OCI-LY7 (cell line): ENCODE measurements around the gene CYP19A1. TPM values are rescaled to one million over a fixed set of nuclear protein-coding genes. Genes with fewer than 3 reads are reported as not detected.

ENCODE experiments used
- BruUV-seq: library from RNA; stranded (reverse); fragments of 400-500 nt; replicated peaks from 2 replicates; lab custom pipeline; 2021; lab: Mats Ljungman, UMichigan
- CTCF ChIA-PET: fragments of 300-600 bp; sonication (Branson Sonifier 250); formaldehyde crosslinking; loops from one replicate; lab custom pipeline; 2022; ENCODE audit warnings: antibody characterized with exemption; ENCODE audit not compliant: unreplicated experiment; lab: Charles Lee
- POLR2A ChIA-PET: fragments of 300-600 bp; sonication (Branson Sonifier 250); formaldehyde crosslinking; loops from one replicate; lab custom pipeline; 2022; ENCODE audit warnings: antibody characterized with exemption; lab: Charles Lee
- DNase-seq: peaks from one replicate; pipeline ENCODE4 v3.0.0-alpha.2; 2015; ENCODE audit warnings: low spot score
- H2AFZ ChIP-seq: fragments of 200-600 bp; sonication (generic), shearing (Covaris generic); 2 replicates; pipeline ENCODE4 v1.6.1; 2014; ENCODE audit warnings: mild to moderate bottlenecking, antibody characterized with exemption, low read length, moderate library complexity
- H3K27ac ChIP-seq: fragments of 200-600 bp; sonication (generic); 2 replicates; pipeline ENCODE4 v1.5.1; 2014; ENCODE audit warnings: mixed run types, low read depth, mild to moderate bottlenecking, moderate library complexity, low read length, inconsistent platforms; ENCODE audit not compliant: poor library complexity, severe bottlenecking
- H3K36me3 ChIP-seq: fragments of 200-600 bp; sonication (generic); 2 replicates; pipeline ENCODE4 v1.6.1; 2014; ENCODE audit warnings: mild to moderate bottlenecking, antibody characterized with exemption, low read length, moderate library complexity, mixed read lengths; ENCODE audit not compliant: insufficient read depth
- H3K4me1 ChIP-seq: fragments of 200-600 bp; sonication (generic); 2 replicates; pipeline ENCODE4 v1.5.1; 2014; ENCODE audit warnings: mild to moderate bottlenecking, low read length; ENCODE audit not compliant: insufficient read depth, poor library complexity, severe bottlenecking
- H3K4me2 ChIP-seq: fragments of 200-600 bp; sonication (generic); 2 replicates; pipeline ENCODE4 v1.6.1; 2014; ENCODE audit warnings: mild to moderate bottlenecking, low read length
- H3K4me3 ChIP-seq: fragments of 200-600 bp; sonication (generic); 2 replicates; pipeline ENCODE4 v1.5.1; 2014; ENCODE audit warnings: mild to moderate bottlenecking, low read depth, low read length; ENCODE audit not compliant: poor library complexity, severe bottlenecking
- H3K79me2 ChIP-seq: fragments of 200-600 bp; sonication (generic); 2 replicates; pipeline ENCODE4 v1.6.1; 2016; ENCODE audit warnings: low read depth, mild to moderate bottlenecking, low read length, moderate library complexity, mixed read lengths; ENCODE audit not compliant: insufficient read depth
- H3K9me2 ChIP-seq: fragments of 200-600 bp; sonication (generic); 2 replicates; pipeline ENCODE4 v1.6.1; 2016; ENCODE audit warnings: mild to moderate bottlenecking, low read length, mixed read lengths; ENCODE audit not compliant: insufficient read depth
- H3K9me3 ChIP-seq: fragments of 200-600 bp; sonication (generic); 2 replicates; pipeline ENCODE4 v1.6.1; 2014; ENCODE audit warnings: mild to moderate bottlenecking, mixed run types, low read length, mixed read lengths
- H4K20me1 ChIP-seq: fragments of 200-600 bp; sonication (generic); 2 replicates; pipeline ENCODE4 v1.6.1; 2014; ENCODE audit warnings: mild to moderate bottlenecking, antibody characterized with exemption, low read length, moderate library complexity, mixed read lengths; ENCODE audit not compliant: insufficient read depth
- CTCF ChIP-seq: fragments of 200-600 bp; sonication (generic); conservative IDR thresholded peaks from 2 replicates; pipeline ENCODE4 v1.5.1; 2014; ENCODE audit warnings: mild to moderate bottlenecking, antibody characterized with exemption, low read length, moderate library complexity, mixed read lengths
- EZH2phosphoT487 ChIP-seq: fragments of 200-600 bp; sonication (generic); IDR thresholded peaks from 2 replicates; pipeline ENCODE4 v1.6.1; 2018; ENCODE audit warnings: low read depth, borderline replicate concordance, mild to moderate bottlenecking, mixed run types, antibody characterized with exemption, low read length, moderate library complexity, mixed read lengths
- intact Hi-C: fragments of 100-400 bp; cut with micrococcal nuclease; formaldehyde crosslinking; loops from one replicate; pipeline ENCODE4 v1.10.0; 2022; ENCODE audit not compliant: unreplicated experiment
- total RNA-seq, 2 experiments: library from RNA; depleted of rRNA in 1 of 2; stranded (reverse); fragments of >200 nt in 1 of 2; shearing (Covaris generic) in 1 of 2; gene quantifications; 2 replicates each; pipeline ENCODE4 v1.2.3, GENCODE V29; 2014 to 2022

CYP19A1 gene
- total RNA-seq, 2 experiments from 2014 or later = 0.13 TPM; not detected in 1

- TF ChIP-seq EZH2phosphoT487 (no peak), CTCF (no peak)
Observed at GRCh38 chr15:51201581-51201980, 136.8 kb downstream of the CYP19A1 start.

GRCh38 chr15:51200792-51201191 is 137.6 kb downstream of the CYP19A1 start:
- CTCF ChIA-PET = no interaction called here
- no peak for DNase-seq
- POLR2A ChIA-PET = no interaction called here

More at GRCh38 chr15:51201581-51201980, 136.8 kb downstream of the CYP19A1 start:
- Histone ChIP-seq H3K4me3 (no peak overlapping the region), H3K4me2 (no peak overlapping the region), H3K4me1 (no peaks in the 10 kb centered on the region), H3K9me3 (no peaks in the 10 kb centered on the region), H3K79me2 (no peaks in the 10 kb centered on the region), H3K36me3 (no peaks in the 10 kb centered on the region), H4K20me1 (no peaks in the 10 kb centered on the region), H3K9me2 (no peaks in the 10 kb centered on the region), H3K27ac (no peak overlapping the region), H2AFZ (no peak overlapping the region)
- no TSS peak for BruUV-seq
- CTCF ChIA-PET = no interaction called here
- DNase-seq = no peak
- intact Hi-C loops = no loop called here
- POLR2A ChIA-PET = interaction anchor here (0.6 kb wide), 1 partner anchor 21 kb away, joined by 3 read pairs; no protein-coding TSS in a partner anchor

More at GRCh38 chr15:51200792-51201191, 137.6 kb downstream of the CYP19A1 start:
- Histone ChIP-seq H3K9me2 (no peaks in the 10 kb centered on the region), H3K79me2 (no peaks in the 10 kb centered on the region), H3K27ac (no peak overlapping the region), H2AFZ (no peak overlapping the region), H3K4me2 (no peak overlapping the region), H3K4me3 (no peak overlapping the region), H3K4me1 (no peaks in the 10 kb centered on the region), H3K36me3 (no peaks in the 10 kb centered on the region), H4K20me1 (no peaks in the 10 kb centered on the region), H3K9me3 (no peaks in the 10 kb centered on the region)
- intact Hi-C loops = no loop called here
- BruUV-seq = no TSS peak
- no peak for TF ChIP-seq EZH2phosphoT487
- no peak for TF ChIP-seq CTCF
